MM.1S (cell line): ENCODE measurements around the gene SSC4D.
"Not testable (repeated sequence)": the region's sequence is repeated elsewhere in the genome, so short reads cannot be mapped to it uniquely, and the experiment has no call there.

Source experiments
- CTCF ChIP-seq: fragments of 300-600 bp; sonication (generic); IDR thresholded peaks from 2 replicates; pipeline ENCODE4 v1.5.1; 2016; ENCODE audit warnings: antibody characterized with exemption, low read length, mixed read lengths
- EZH2 ChIP-seq: fragments of 300-600 bp; sonication (generic); optimal IDR thresholded peaks from 2 replicates; pipeline ENCODE3; 2017; ENCODE audit warnings: low read depth, mild to moderate bottlenecking, antibody characterized with exemption, low read length, mixed read lengths
- EZH2phosphoT487 ChIP-seq: fragments of 300-600 bp; sonication (generic); IDR thresholded peaks from 2 replicates; pipeline ENCODE4 v1.6.1; 2018; ENCODE audit warnings: antibody characterized with exemption, low read length

- TF ChIP-seq CTCF, EZH2phosphoT487, EZH2: not testable (repeated sequence)
Measured at GRCh38 chr7:76421097-76421496, 11.6 kb upstream of the SSC4D start.
